B cell (primary cell): ENCODE data around the gene PARD3B.

Experiments
- EZH2 ChIP-seq: IDR thresholded peaks from 2 replicates; pipeline ENCODE4 v1.6.1; 2012; ENCODE audit warnings: borderline replicate concordance, low read depth, mild to moderate bottlenecking, moderate library complexity, low read length; ENCODE audit not compliant: insufficient read depth, poor library complexity, severe bottlenecking
- TF ChIP-seq, protein P1 (sequence below): fragments of 200-600 bp; IDR thresholded peaks from one replicate; pipeline ENCODE4 v1.8.0; 2022; ENCODE audit warnings: antibody characterized with exemption, mild to moderate bottlenecking

DNA sequence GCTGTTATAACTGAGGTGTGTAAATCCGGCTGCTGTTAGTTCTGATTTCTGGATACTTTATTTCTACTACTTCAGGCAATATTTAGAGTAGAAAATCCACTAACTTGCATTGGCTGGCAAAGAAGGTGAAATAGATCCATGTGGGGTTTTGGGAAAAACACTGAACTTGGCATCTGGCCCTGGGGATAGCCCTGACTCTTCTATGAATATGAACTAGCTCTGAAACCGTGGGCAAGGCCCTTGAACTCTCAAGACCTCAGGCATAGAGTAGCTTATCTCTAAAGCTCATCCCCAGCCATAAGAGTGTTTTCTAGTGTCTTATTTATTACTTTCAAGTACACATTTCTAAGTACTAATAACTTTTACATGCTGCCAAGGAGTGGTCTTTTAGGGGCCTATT lies 25.8 kb downstream of the PARD3B start:
- TF ChIP-seq, protein P1, sequence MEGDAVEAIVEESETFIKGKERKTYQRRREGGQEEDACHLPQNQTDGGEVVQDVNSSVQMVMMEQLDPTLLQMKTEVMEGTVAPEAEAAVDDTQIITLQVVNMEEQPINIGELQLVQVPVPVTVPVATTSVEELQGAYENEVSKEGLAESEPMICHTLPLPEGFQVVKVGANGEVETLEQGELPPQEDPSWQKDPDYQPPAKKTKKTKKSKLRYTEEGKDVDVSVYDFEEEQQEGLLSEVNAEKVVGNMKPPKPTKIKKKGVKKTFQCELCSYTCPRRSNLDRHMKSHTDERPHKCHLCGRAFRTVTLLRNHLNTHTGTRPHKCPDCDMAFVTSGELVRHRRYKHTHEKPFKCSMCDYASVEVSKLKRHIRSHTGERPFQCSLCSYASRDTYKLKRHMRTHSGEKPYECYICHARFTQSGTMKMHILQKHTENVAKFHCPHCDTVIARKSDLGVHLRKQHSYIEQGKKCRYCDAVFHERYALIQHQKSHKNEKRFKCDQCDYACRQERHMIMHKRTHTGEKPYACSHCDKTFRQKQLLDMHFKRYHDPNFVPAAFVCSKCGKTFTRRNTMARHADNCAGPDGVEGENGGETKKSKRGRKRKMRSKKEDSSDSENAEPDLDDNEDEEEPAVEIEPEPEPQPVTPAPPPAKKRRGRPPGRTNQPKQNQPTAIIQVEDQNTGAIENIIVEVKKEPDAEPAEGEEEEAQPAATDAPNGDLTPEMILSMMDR = no peak
- no peak for TF ChIP-seq EZH2
